Endothelial cell of umbilical vein (primary cell): ENCODE measurements around the gene ACSL4.

Source experiments
- EZH2 ChIP-seq: IDR thresholded peaks from 2 replicates; pipeline ENCODE4 v1.6.1; 2012; ENCODE audit warnings: borderline replicate concordance, low read depth, mild to moderate bottlenecking, moderate library complexity, low read length, inconsistent platforms; ENCODE audit not compliant: severe bottlenecking
- POLR2AphosphoS5 ChIP-seq: IDR thresholded peaks from 2 replicates; pipeline ENCODE4 v1.6.1; 2012; ENCODE audit warnings: low read depth, mild to moderate bottlenecking, control low read depth, low read length, moderate library complexity; ENCODE audit not compliant: insufficient read depth
- TF ChIP-seq, protein P1 (sequence below), 2 donors: IDR thresholded peaks; 1 replicate in 1 of 2; 2 replicates in 1 of 2; pipeline ENCODE4 v1.5.1; 2011; ENCODE audit warnings: low read length in 2 of 2, mild to moderate bottlenecking in 2 of 2, moderate library complexity in 2 of 2, control low read depth in 1 of 2, inconsistent platforms in 1 of 2, low read depth in 1 of 2; ENCODE audit not compliant: insufficient read depth in 1 of 2; ENCODE audit errors: extremely low read depth in 1 of 2

DNA sequence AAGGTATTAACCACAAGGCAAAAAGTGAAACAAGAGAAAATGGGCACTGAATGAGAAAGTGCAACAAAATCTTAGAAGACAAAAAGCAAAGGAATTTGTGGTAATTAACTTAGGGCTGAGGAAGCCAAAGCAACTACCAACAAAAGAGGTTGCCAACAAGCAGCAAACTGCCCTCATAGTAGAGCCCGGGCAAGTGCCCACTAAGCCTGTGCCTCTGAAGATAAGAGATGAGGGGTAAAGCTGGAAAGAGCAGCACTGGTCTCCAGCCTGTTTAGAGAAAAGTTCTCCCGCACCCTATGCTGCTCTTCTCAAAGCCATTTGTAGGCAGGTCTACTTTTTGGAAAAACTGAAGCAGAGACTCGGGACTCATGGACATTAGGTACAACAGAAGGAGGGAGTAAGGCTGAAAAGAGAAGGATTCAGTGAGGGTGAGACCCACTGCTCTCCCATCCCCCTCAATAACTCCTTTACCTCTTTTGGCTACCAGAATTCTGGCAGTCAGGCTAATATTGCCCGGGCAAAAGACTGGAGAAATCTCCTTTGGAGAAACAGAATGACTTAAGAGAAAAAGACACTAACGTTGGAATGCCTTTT is 78.4 kb downstream of the ACSL4 start:
- TF ChIP-seq, protein P1, sequence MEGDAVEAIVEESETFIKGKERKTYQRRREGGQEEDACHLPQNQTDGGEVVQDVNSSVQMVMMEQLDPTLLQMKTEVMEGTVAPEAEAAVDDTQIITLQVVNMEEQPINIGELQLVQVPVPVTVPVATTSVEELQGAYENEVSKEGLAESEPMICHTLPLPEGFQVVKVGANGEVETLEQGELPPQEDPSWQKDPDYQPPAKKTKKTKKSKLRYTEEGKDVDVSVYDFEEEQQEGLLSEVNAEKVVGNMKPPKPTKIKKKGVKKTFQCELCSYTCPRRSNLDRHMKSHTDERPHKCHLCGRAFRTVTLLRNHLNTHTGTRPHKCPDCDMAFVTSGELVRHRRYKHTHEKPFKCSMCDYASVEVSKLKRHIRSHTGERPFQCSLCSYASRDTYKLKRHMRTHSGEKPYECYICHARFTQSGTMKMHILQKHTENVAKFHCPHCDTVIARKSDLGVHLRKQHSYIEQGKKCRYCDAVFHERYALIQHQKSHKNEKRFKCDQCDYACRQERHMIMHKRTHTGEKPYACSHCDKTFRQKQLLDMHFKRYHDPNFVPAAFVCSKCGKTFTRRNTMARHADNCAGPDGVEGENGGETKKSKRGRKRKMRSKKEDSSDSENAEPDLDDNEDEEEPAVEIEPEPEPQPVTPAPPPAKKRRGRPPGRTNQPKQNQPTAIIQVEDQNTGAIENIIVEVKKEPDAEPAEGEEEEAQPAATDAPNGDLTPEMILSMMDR (IDR thresholded peaks at IDR 0.05; ENCODE audit: extremely low read depth in 1 of 2, insufficient read depth in 1 of 2, low read depth in 1 of 2, low read length in 2 of 2): no peak
- no peak for TF ChIP-seq EZH2
- no peak for TF ChIP-seq POLR2AphosphoS5
